Measurements from ENCODE around the gene TRAM2. TPM values are rescaled to one million over a fixed set of nuclear protein-coding genes. Genes with fewer than 3 reads are reported as not detected.

Gene TRAM2
- total and polyA plus RNA-seq, 5 donors from 2014 or later: 3.2 to 12.0 (median 4.0) TPM

DNA sequence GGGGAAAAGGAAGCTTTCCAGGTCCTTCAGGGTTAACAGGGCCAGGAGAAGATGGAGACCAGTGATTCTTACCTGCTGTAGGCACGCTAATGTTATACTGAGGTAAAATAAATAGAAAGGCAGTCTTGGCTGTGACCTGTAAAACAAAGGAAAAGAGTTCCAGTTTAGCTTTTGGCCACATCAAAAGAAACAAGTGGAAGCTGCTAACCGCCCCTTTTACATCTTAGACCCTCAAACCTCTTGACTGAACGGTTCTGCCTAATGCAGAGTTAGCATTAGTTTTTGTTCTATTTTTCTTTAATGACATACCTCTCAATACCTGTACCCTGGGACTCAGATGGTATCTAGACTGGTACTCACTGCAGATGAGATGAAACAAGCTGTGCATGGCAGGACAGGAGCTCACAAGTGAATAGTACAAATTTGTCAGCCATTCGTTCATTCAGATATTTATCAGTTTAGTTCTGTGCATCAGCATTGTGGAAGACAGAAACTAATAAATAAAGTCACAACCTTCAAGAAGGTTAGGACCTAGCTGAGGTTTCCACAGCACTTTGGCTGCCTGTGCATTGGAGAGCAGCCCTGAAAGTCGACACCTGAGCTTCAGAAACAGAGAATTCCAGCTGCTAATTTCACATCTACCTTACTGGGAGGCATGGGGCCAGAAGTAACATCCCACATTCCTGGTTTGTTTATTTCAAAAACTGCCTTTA lies 41.0 kb downstream of the TRAM2 start:
- Histone ChIP-seq H3K36me3 (ENCODE audit: control insufficient read depth, insufficient read depth, low read length) (peaks cover 3% of the 10 kb centered on the region), H3K27ac (ENCODE audit: insufficient read depth, low read length, poor library complexity, severe bottlenecking) (no peak overlapping the region), H3K4me3 (ENCODE audit: low read depth, low read length) (no peak overlapping the region), H3K9me3 (ENCODE audit: control insufficient read depth in 2 of 2, low read length in 2 of 2) (no peaks in the 10 kb centered on the region), H3K27me3 (ENCODE audit: control insufficient read depth, insufficient read depth, low read length) (no peaks in the 10 kb centered on the region), H3K4me1 (ENCODE audit: control insufficient read depth, insufficient read depth, low read length, poor library complexity, severe bottlenecking) (peaks cover 9% of the 10 kb centered on the region)
- Mint-ChIP-seq H3K4me3 (no peak overlapping the region), H3K27ac (peak overlapping the region in 1 of 3 donors; percentile 62), H3K27me3 (no peaks in the 10 kb centered on the region), H3K4me1 (peaks cover 17 to 41% (median 28%) of the 10 kb centered on the region in 4 donors), H3K9me3 (no peaks in the 10 kb centered on the region), H3K36me3 (peaks cover 12% of the 10 kb centered on the region)
- ATAC-seq (ENCODE audit: low read depth in 2 of 2): no peak
- no peak for DNase-seq

DNA sequence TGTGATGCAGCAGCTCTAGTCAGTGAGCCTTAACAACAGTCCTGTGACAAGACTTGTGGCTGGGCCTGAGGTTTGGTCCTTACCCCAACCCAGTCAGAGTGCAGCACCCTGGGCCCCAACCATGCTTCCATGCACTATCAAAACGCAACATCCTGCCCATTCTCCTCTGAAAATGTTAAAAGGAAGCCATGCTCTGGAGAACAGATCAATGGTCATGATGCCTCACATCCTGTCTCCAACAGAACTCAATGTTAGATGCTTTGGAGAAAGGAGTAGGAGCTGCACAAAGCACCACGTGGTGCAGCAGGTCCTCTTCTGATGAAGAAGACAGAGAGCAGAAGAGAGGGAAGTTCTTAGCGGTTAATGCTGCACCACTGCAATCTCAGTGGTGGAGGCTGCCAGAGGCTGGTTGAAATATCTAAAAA lies 41.9 kb downstream of the TRAM2 start:
- Mint-ChIP-seq H3K27ac (no peak overlapping the region), H3K4me3 (no peak overlapping the region), H3K36me3 (peaks cover 19% of the 10 kb centered on the region), H3K4me1 (peaks cover 17 to 41% (median 22%) of the 10 kb centered on the region in 4 donors), H3K9me3 (no peaks in the 10 kb centered on the region), H3K27me3 (no peaks in the 10 kb centered on the region)
- peaks cover 3% of the 10 kb centered on the region for H3K36me3 ChIP-seq (ENCODE audit: control insufficient read depth, insufficient read depth, low read length)
- H3K27ac ChIP-seq (ENCODE audit: insufficient read depth, low read length, poor library complexity, severe bottlenecking): no peak overlapping the region
- DNase-seq (peak in 1 of 3 donors; percentile 23), ATAC-seq (ENCODE audit: low read depth in 2 of 2) (no peak)
- H3K27me3 ChIP-seq (ENCODE audit: control insufficient read depth, insufficient read depth, low read length): no peaks in the 10 kb centered on the region
- H3K9me3 ChIP-seq (ENCODE audit: control insufficient read depth in 2 of 2, low read length in 2 of 2): no peaks in the 10 kb centered on the region
- peaks cover 9% of the 10 kb centered on the region for H3K4me1 ChIP-seq (ENCODE audit: control insufficient read depth, insufficient read depth, low read length, poor library complexity, severe bottlenecking)
- no peak overlapping the region for H3K4me3 ChIP-seq (ENCODE audit: low read depth, low read length)

DNA sequence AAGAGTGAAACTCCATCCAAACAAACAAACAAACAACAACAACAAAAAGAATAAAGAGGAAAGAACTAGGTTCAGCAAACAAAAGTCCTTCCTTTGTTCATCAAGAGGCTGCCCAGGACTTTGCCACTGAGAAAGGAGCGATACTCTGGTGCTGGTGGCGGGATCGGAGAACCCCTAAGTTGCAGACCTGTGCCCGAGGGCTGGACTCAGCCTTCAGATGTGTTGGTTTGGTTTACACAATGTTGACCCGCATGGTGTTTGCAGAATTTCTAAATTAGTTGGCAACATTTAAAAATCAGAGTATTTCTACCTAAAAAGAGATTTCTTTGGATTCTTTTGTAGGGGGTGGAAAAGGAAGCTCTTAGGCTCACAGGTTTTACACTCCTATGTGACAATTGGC lies 42.5 kb downstream of the TRAM2 start:
- H3K4me3 ChIP-seq (ENCODE audit: low read depth, low read length): no peak overlapping the region
- peaks cover 19% of the 10 kb centered on the region for H3K36me3 Mint-ChIP-seq
- no peaks in the 10 kb centered on the region for H3K27me3 ChIP-seq (ENCODE audit: control insufficient read depth, insufficient read depth, low read length)
- no peak overlapping the region for H3K4me3 Mint-ChIP-seq
- DNase-seq: no peak
- peaks cover 9% of the 10 kb centered on the region for H3K4me1 ChIP-seq (ENCODE audit: control insufficient read depth, insufficient read depth, low read length, poor library complexity, severe bottlenecking)
- H3K36me3 ChIP-seq (ENCODE audit: control insufficient read depth, insufficient read depth, low read length): peaks cover 3% of the 10 kb centered on the region
- no peaks in the 10 kb centered on the region for H3K9me3 ChIP-seq (ENCODE audit: control insufficient read depth in 2 of 2, low read length in 2 of 2)
- no peak overlapping the region for H3K27ac Mint-ChIP-seq
- ATAC-seq (ENCODE audit: low read depth in 2 of 2): no peak
- H3K27me3 Mint-ChIP-seq: no peaks in the 10 kb centered on the region
- H3K4me1 Mint-ChIP-seq: peaks cover 17 to 41% (median 19%) of the 10 kb centered on the region in 4 donors
- no peaks in the 10 kb centered on the region for H3K9me3 Mint-ChIP-seq
- no peak overlapping the region for H3K27ac ChIP-seq (ENCODE audit: insufficient read depth, low read length, poor library complexity, severe bottlenecking)

DNA sequence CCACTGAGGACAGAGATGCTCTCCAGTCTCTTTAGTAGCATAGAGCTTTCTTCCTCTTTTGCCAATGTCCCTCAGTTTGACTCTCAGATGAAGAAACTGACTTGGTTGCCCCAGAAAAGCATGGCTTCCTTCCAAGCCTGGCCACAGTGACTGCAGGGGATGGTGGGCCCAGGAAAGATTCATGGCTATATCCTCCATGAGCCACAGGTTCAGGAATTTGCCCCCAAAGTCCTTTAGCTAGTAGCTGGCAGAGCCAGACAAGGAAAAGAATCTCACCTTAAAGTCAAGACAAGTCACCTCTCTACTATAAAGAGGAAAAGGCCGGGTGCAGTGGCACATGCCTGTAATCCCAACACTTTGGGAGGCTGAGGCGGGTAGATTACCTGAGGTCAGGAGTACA lies 43.4 kb downstream of the TRAM2 start:
- Mint-ChIP-seq H3K4me1 (peaks cover 15 to 40% (median 18%) of the 10 kb centered on the region in 4 donors), H3K9me3 (no peaks in the 10 kb centered on the region), H3K27ac (peak overlapping the region in 1 of 3 donors; percentile 35), H3K27me3 (no peaks in the 10 kb centered on the region), H3K36me3 (peaks cover 19% of the 10 kb centered on the region), H3K4me3 (no peak overlapping the region)
- H3K9me3 ChIP-seq (ENCODE audit: control insufficient read depth in 2 of 2, low read length in 2 of 2): no peaks in the 10 kb centered on the region
- peaks cover 9% of the 10 kb centered on the region for H3K4me1 ChIP-seq (ENCODE audit: control insufficient read depth, insufficient read depth, low read length, poor library complexity, severe bottlenecking)
- peaks cover 3% of the 10 kb centered on the region for H3K36me3 ChIP-seq (ENCODE audit: control insufficient read depth, insufficient read depth, low read length)
- no peak overlapping the region for H3K4me3 ChIP-seq (ENCODE audit: low read depth, low read length)
- ATAC-seq (ENCODE audit: low read depth in 2 of 2): no peak
- H3K27me3 ChIP-seq (ENCODE audit: control insufficient read depth, insufficient read depth, low read length): no peaks in the 10 kb centered on the region
- H3K27ac ChIP-seq (ENCODE audit: insufficient read depth, low read length, poor library complexity, severe bottlenecking): no peak overlapping the region
- DNase-seq: no peak

DNA sequence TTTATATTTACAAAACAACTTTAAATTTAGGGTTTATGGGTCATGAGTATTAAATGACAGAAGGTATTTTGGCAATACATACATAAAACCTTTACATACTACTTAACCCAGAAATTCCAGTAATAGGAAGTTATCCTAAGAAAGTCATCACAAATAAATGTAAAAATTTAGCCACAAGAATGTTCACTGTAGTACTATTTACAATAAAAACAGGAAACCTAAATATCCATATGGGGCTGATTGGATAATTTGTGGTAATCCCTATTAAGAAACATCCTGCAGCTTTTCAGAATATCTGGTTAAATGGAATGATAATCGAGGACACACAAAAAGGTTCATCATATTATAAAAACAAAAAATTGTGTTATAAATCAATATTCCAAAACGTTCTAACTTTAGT lies 44.4 kb downstream of the TRAM2 start:
- Mint-ChIP-seq H3K4me3 (no peak overlapping the region), H3K27ac (peak overlapping the region in 1 of 3 donors; percentile 70), H3K4me1 (peaks cover 5 to 29% (median 11%) of the 10 kb centered on the region in 4 donors)

DNA sequence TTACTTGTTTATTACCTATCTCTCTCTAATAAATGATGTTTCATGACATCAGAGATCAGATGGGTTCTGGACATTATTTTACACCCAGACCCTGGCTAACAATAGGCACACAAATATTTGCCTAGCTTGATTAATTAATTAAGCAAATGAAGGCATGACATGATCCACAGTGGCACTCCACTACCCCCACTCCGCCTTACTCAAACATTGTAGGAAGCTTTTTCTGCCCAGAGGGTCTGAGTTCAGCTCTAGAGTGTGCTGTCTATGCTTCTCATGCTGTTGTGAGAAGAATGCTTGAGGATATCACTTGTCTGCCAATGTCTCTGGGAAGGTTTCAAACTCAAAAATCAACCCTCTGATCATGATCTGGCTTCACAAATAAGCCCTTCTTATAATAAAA lies 45.0 kb downstream of the TRAM2 start:
- peak overlapping the region in 1 of 3 donors; percentile 70 for H3K27ac Mint-ChIP-seq
- peaks cover 19% of the 10 kb centered on the region for H3K36me3 Mint-ChIP-seq
- DNase-seq (no peak), ATAC-seq (ENCODE audit: low read depth in 2 of 2) (no peak)
- H3K27me3 ChIP-seq (ENCODE audit: control insufficient read depth, insufficient read depth, low read length): no peaks in the 10 kb centered on the region
- H3K4me1 Mint-ChIP-seq: peaks cover 0 to 24% (median 7%) of the 10 kb centered on the region in 4 donors
- H3K4me1 ChIP-seq (ENCODE audit: control insufficient read depth, insufficient read depth, low read length, poor library complexity, severe bottlenecking): no peaks in the 10 kb centered on the region
- no peaks in the 10 kb centered on the region for H3K9me3 ChIP-seq (ENCODE audit: control insufficient read depth in 2 of 2, low read length in 2 of 2)
- no peaks in the 10 kb centered on the region for H3K9me3 Mint-ChIP-seq
- H3K4me3 ChIP-seq (ENCODE audit: low read depth, low read length): no peak overlapping the region
- H3K27ac ChIP-seq (ENCODE audit: insufficient read depth, low read length, poor library complexity, severe bottlenecking): no peak overlapping the region
- H3K36me3 ChIP-seq (ENCODE audit: control insufficient read depth, insufficient read depth, low read length): peaks cover 3% of the 10 kb centered on the region
- no peaks in the 10 kb centered on the region for H3K27me3 Mint-ChIP-seq
- H3K4me3 Mint-ChIP-seq: no peak overlapping the region

More for the DNA sequence above, 44.4 kb downstream of the TRAM2 start:
- Histone ChIP-seq H3K27ac (ENCODE audit: insufficient read depth, low read length, poor library complexity, severe bottlenecking) (no peak overlapping the region), H3K36me3 (ENCODE audit: control insufficient read depth, insufficient read depth, low read length) (peaks cover 3% of the 10 kb centered on the region), H3K9me3 (ENCODE audit: control insufficient read depth in 2 of 2, low read length in 2 of 2) (no peaks in the 10 kb centered on the region), H3K4me3 (ENCODE audit: low read depth, low read length) (no peak overlapping the region), H3K27me3 (ENCODE audit: control insufficient read depth, insufficient read depth, low read length) (no peaks in the 10 kb centered on the region), H3K4me1 (ENCODE audit: control insufficient read depth, insufficient read depth, low read length, poor library complexity, severe bottlenecking) (peaks cover 3% of the 10 kb centered on the region)
- Mint-ChIP-seq H3K36me3 (peaks cover 19% of the 10 kb centered on the region), H3K27me3 (no peaks in the 10 kb centered on the region), H3K9me3 (no peaks in the 10 kb centered on the region)
- DNase-seq: no peak
- no peak for ATAC-seq (ENCODE audit: low read depth in 2 of 2)

DNA sequence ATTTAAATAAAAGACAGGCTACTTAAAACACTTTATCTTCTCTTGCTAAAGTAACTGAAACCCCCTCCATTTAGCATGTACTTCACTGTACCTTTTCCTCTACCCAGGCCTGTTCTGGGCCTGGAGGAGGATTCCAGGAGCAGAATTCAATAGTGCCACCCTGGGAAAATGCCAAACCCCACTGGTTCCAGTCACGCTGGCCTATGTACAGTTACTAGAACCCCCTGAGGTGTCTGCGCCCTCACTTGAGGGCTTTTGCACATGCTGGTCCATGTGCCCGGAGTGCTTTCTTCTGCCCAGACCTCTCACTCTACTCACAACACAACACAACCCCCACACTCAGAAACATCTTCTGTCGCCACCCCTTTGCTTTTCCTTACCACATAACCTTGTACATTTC lies 45.5 kb downstream of the TRAM2 start:
- H3K27me3 Mint-ChIP-seq: no peaks in the 10 kb centered on the region
- Histone ChIP-seq H3K27ac (ENCODE audit: insufficient read depth, low read length, poor library complexity, severe bottlenecking) (no peak overlapping the region), H3K4me1 (ENCODE audit: control insufficient read depth, insufficient read depth, low read length, poor library complexity, severe bottlenecking) (no peaks in the 10 kb centered on the region), H3K9me3 (ENCODE audit: control insufficient read depth in 2 of 2, low read length in 2 of 2) (no peaks in the 10 kb centered on the region), H3K4me3 (ENCODE audit: low read depth, low read length) (no peak overlapping the region), H3K36me3 (ENCODE audit: control insufficient read depth, insufficient read depth, low read length) (peaks cover 3% of the 10 kb centered on the region), H3K27me3 (ENCODE audit: control insufficient read depth, insufficient read depth, low read length) (no peaks in the 10 kb centered on the region)
- ATAC-seq (ENCODE audit: low read depth in 2 of 2): no peak
- peak overlapping the region in 2 of 3 donors; percentile 44 to 70 for H3K27ac Mint-ChIP-seq
- peaks cover 0 to 21% (median 7%) of the 10 kb centered on the region in 4 donors for H3K4me1 Mint-ChIP-seq
- DNase-seq: no peak
- H3K36me3 Mint-ChIP-seq: peaks cover 19% of the 10 kb centered on the region
- H3K9me3 Mint-ChIP-seq: no peaks in the 10 kb centered on the region
- H3K4me3 Mint-ChIP-seq: no peak overlapping the region

DNA sequence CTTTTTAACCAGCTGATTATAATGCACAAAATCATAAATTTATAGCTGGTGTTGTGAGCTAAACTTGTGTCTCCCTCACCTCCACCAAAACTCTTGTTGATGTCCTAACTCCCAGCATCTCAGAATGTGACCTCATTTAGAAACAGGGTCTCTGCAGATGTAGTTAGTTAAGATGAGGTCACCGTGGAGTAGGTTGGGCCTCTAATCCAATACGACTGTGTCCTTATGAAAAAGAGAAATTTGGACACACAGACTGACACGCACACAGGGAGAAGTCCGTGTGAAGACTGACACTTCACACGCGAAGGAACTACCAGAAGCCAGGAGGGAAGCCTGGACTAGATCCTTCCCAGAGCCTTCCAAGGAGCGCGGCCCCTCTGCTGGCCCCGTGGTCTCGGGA lies 46.5 kb downstream of the TRAM2 start:
- no peaks in the 10 kb centered on the region for H3K27me3 Mint-ChIP-seq
- ATAC-seq (ENCODE audit: low read depth in 2 of 2) (no peak), DNase-seq (no peak)
- no peak overlapping the region for H3K4me3 Mint-ChIP-seq
- peaks cover 3% of the 10 kb centered on the region for H3K36me3 ChIP-seq (ENCODE audit: control insufficient read depth, insufficient read depth, low read length)
- H3K36me3 Mint-ChIP-seq: peaks cover 25% of the 10 kb centered on the region
- H3K4me3 ChIP-seq (ENCODE audit: low read depth, low read length): no peak overlapping the region
- H3K4me1 ChIP-seq (ENCODE audit: control insufficient read depth, insufficient read depth, low read length, poor library complexity, severe bottlenecking): no peaks in the 10 kb centered on the region
- H3K27me3 ChIP-seq (ENCODE audit: control insufficient read depth, insufficient read depth, low read length): no peaks in the 10 kb centered on the region
- no peaks in the 10 kb centered on the region for H3K9me3 ChIP-seq (ENCODE audit: control insufficient read depth in 2 of 2, low read length in 2 of 2)
- H3K4me1 Mint-ChIP-seq: peaks cover 0 to 14% (median 3%) of the 10 kb centered on the region in 4 donors
- H3K9me3 Mint-ChIP-seq: no peaks in the 10 kb centered on the region
- peak overlapping the region in 1 of 3 donors; percentile 42 for H3K27ac Mint-ChIP-seq
- no peak overlapping the region for H3K27ac ChIP-seq (ENCODE audit: insufficient read depth, low read length, poor library complexity, severe bottlenecking)

Data from CD4-positive, CD25-positive, alpha-beta regulatory T cell (primary cell).